ENCODE measurements around the gene TLE2. TPM values are rescaled to one million over a fixed set of nuclear protein-coding genes. Genes with fewer than 3 reads are reported as not detected.
A peak's percentile ranks its signal among the peaks of the same experiment; 100 is the strongest.

The TLE2 gene
- total and polyA plus RNA-seq, 2 donors (not counting 3 experiments of a cell fraction or from before 2014, with no cell fraction given), result 32.0 to 38.8 TPM

DNA sequence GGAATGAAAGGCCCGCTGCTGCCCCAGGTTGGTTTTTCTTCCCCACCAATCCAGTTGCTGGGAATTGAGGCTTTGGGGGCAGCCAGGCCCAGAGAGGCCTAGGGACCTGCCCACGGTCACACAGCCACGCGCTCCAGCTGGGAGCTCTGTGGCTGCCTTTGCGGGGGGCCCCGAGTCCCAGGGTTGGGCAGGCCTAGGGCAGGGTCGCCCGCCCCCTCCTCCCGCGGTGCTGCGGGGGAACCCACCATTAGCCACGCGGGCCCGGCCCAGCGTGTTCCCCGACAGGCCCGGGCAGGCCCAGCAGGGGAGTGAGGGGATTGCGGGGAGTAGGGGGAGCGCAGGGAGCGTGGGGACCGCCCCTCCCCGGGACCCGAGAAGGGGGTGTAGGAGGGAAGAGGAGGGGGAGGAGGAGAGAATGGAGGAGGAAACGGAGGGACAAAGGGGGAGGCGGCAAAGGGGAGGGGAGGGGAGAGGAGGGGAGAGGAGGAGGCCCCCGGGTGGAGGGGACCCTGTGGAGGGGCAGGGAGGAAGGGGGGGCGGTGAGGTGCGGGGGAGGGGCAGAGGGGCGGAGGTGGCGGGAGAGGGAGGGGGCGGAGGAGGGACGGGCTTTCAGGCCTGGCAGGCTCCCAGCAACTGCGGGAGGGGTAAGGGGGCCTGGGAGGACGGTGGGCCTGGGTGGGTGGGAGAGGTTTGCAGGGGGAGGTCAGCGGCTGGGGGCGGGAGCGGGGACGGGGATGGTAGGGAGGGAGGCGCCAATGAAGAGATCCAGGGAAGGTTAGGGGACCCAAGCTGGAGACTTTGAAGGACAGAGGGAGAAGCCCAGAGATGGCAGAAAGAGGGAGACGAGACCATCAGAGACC, 12.9 kb upstream of the TLE2 start:
- TF ChIP-seq EZH2 (IDR thresholded peaks at IDR 0.05; ENCODE audit: borderline replicate concordance, low read depth, low read length, severe bottlenecking) (no peak), POLR2AphosphoS5 (IDR thresholded peaks at IDR 0.05; ENCODE audit: insufficient read depth, low read depth, low read length) (no peak), POLR2A (IDR thresholded peaks at IDR 0.05; ENCODE audit: low read depth, low read length) (no peak), FOS (IDR thresholded peaks at IDR 0.05; ENCODE audit: borderline replicate concordance, insufficient read depth, low read length) (no peak), MYC (IDR thresholded peaks at IDR 0.05; ENCODE audit: low read depth, low read length) (no peak), MAX (IDR thresholded peaks at IDR 0.05; ENCODE audit: insufficient read depth, insufficient read length) (no peak), JUN (IDR thresholded peaks at IDR 0.05; ENCODE audit: borderline replicate concordance, insufficient read depth, insufficient read length, low read depth) (no peak), GATA2 (IDR thresholded peaks at IDR 0.05; ENCODE audit: insufficient read depth, insufficient read length, low read depth, low read length) (no peak)
- TF ChIP-seq, protein P1, sequence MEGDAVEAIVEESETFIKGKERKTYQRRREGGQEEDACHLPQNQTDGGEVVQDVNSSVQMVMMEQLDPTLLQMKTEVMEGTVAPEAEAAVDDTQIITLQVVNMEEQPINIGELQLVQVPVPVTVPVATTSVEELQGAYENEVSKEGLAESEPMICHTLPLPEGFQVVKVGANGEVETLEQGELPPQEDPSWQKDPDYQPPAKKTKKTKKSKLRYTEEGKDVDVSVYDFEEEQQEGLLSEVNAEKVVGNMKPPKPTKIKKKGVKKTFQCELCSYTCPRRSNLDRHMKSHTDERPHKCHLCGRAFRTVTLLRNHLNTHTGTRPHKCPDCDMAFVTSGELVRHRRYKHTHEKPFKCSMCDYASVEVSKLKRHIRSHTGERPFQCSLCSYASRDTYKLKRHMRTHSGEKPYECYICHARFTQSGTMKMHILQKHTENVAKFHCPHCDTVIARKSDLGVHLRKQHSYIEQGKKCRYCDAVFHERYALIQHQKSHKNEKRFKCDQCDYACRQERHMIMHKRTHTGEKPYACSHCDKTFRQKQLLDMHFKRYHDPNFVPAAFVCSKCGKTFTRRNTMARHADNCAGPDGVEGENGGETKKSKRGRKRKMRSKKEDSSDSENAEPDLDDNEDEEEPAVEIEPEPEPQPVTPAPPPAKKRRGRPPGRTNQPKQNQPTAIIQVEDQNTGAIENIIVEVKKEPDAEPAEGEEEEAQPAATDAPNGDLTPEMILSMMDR (IDR thresholded peaks at IDR 0.05; ENCODE audit: extremely low read depth in 1 of 2, insufficient read depth in 1 of 2, low read depth in 1 of 2, low read length in 2 of 2), result no peak
- dilution Hi-C loops (cut with MboI; ENCODE audit: extremely low pct_ligation_motif_present, low sequenced_read_pairs), result no loop called here
- no peaks in the 10 kb centered on the region for H4K20me1 ChIP-seq (replicated peaks; ENCODE audit: control insufficient read depth, extremely low read depth, insufficient read depth, low read length)
- POLR2A ChIA-PET, result no interaction called here
- H3K9me1 ChIP-seq (replicated peaks; ENCODE audit: control insufficient read depth, extremely low read depth, insufficient read depth, low read length), result no peaks in the 10 kb centered on the region
- CTCF ChIA-PET, result interaction anchor here (0.8 to 1.4 kb wide), 2 partner anchors 10 to 62 kb away, joined by 3 to 8 read pairs; no protein-coding TSS in a partner anchor
- H3K9ac ChIP-seq (replicated peaks; ENCODE audit: extremely low read depth, insufficient read depth, low read length), result no peak overlapping the region
- no peak for FAIRE-seq
- H3K79me2 ChIP-seq (ENCODE audit: control insufficient read depth, insufficient read depth, low read length), result no peaks in the 10 kb centered on the region
- no peaks in the 10 kb centered on the region for H3K4me1 ChIP-seq (ENCODE audit: control insufficient read depth, extremely low read depth, insufficient read depth, low read length)
- BruUV-seq (replicated peaks), result no TSS peak
- no peaks in the 10 kb centered on the region for H3K27me3 ChIP-seq (ENCODE audit: control insufficient read depth in 2 of 2, insufficient read depth in 2 of 2, low read length in 2 of 2)
- no peak overlapping the region for H3K4me2 ChIP-seq (ENCODE audit: insufficient read depth, low read length)
- no peak overlapping the region for H3K4me3 ChIP-seq (replicated peaks in 1 of 3; ENCODE audit: insufficient read depth in 1 of 3, low read depth in 1 of 3, low read length in 3 of 3)
- no peaks in the 10 kb centered on the region for H3K36me3 ChIP-seq (ENCODE audit: control insufficient read depth in 2 of 2, extremely low read depth in 1 of 2, insufficient read depth in 2 of 2, low read length in 2 of 2)
- no peaks in the 10 kb centered on the region for H3K9me3 ChIP-seq (replicated peaks; ENCODE audit: control insufficient read depth, insufficient read depth, low read length)
- DNase-seq (ENCODE audit: low read depth, low spot score), result no peak
- H2AFZ ChIP-seq (ENCODE audit: low read depth, low read length), result peak overlapping the region; percentile 79
- intact Hi-C loops (cut with micrococcal nuclease), result no loop called here
- H3K27ac ChIP-seq (ENCODE audit: insufficient read depth, low read depth, low read length), result no peak overlapping the region

Measured in endothelial cell of umbilical vein (primary cell).